A549 treated with Mapracorat at 1 μM for 4 hours (cell line): ENCODE measurements around the gene MBTPS2. TPM values are rescaled to one million over a fixed set of nuclear protein-coding genes. Genes with fewer than 3 reads are reported as not detected.

ENCODE experiments used
- total RNA-seq: library from RNA; stranded (reverse); fragments of 200-300 nt; extraction: Qiagen RNA extraction; gene quantifications from 5 replicates; pipeline ENCODE4 v1.2.3, GENCODE V29; 2022

MBTPS2 gene
- total RNA-seq, result 19.3 to 26.3 TPM (median 21.6 TPM) in 5 replicates

DNA sequence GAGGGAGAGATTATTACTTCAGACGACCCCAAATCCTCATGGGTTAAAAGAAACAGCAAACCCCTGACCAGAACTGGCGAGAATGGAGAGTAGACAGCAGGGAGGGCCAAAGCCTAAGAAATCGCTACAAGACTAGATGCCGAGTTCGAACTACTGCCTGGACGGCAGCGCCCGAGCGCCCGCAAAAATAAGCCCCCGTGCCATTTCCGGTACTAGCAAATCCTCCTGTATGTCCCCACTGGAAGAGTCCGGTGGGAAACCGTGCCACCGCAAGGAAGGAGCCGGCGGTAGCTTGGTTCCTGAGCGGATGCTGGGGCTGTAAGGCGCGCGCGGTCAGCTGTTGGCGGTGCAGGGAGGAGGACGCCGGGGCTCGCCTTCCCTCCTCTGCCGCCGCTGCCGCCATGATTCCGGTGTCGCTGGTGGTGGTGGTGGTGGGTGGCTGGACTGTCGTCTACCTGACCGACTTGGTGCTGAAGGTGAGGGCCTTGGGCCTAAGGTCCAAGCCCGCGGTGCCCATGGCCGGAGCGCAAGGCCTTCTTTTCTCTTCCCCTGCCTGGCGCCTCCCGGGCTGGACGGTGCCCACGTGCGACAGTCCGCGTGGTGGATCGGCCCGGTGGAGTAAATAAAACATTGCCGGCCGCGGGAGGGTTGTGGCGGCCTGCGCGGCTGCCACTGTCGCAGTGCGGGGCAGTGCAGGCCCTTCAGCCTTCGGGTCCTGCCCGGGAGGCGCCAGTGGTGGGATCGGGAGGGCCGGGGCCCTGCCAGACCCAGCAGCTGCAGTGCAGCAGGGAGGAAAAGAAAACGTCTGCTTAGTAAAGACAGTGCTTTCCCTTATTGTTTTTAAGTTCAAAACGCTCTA lies at the start of gene MBTPS2:
MBTPS2 (plus strand) TSS at position 284 of the 859 bp plus-strand sequence; CDS start at position 402, 118 bp downstream.

DNA sequence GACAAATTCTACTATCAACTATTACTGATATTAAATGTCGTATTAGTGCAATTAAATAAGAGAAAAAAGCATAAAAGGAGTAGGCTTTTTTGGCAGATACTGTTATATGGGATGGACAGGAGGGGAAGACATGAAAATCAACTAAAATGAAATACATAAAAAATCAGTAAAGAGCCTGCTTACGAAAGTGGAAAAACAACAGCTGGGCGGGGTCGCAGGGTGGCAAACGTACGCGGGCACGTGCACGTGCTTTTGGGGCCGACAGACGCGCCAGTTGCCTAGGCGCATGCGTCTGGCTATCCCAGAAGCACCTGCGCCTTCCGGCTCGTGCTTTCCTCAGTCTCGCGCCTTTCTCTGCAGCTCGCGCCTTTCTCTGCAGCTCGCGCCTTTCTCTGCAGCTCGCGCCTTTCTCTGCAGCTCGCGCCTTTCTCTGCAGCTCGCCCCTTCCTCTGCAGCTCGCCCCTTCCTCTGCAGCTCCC lies 16.6 kb downstream of the MBTPS2 start, which contains the start of gene YY2:
YY2 (plus strand) TSS at position 51 of the 479 bp plus-strand sequence. CDS start 498 bp downstream, outside the sequence.

Other genes starting within 250 kb of the MBTPS2 start
- gene KLHL34, start 181.3 kb upstream of the MBTPS2 start, total RNA-seq, result not detected in 5 replicates
- gene SMPX, start 81.5 kb upstream of the MBTPS2 start, total RNA-seq, result 0.20 TPM in 1 of 5 replicates, not detected in the others
- gene YY2, start 16.4 kb downstream of the MBTPS2 start, total RNA-seq, result 1.9 to 2.7 TPM (median 2.5 TPM) in 5 replicates
- gene SMS, start 101.1 kb downstream of the MBTPS2 start, total RNA-seq, result 181 to 217 TPM (median 187 TPM) in 5 replicates
- 0.24 to 0.38 TPM (median 0.34 TPM) in 5 replicates for gene PHEX, start 192.7 kb downstream of the MBTPS2 start, total RNA-seq